Muscle of leg (tissue), 11 donors: ENCODE results near the gene ATP11B. TPM values are rescaled to one million over a fixed set of nuclear protein-coding genes. Genes with fewer than 3 reads are reported as not detected.

Experiments
- DNase-seq: peaks from one replicate; pipeline ENCODE4 v3.0.0; 2013
- H3K27ac ChIP-seq: one replicate; pipeline ENCODE4 v1.5.1; 2013; ENCODE audit warnings: mild to moderate bottlenecking, low read length, control low read depth
- H3K27me3 ChIP-seq: one replicate; pipeline ENCODE4 v1.6.1; 2013; ENCODE audit warnings: low read length; ENCODE audit not compliant: control insufficient read depth, insufficient read depth
- H3K36me3 ChIP-seq: one replicate; pipeline ENCODE4 v1.6.1; 2013; ENCODE audit warnings: low read length; ENCODE audit not compliant: control insufficient read depth, insufficient read depth
- H3K4me1 ChIP-seq: one replicate; pipeline ENCODE4 v1.6.1; 2013; ENCODE audit warnings: low read length; ENCODE audit not compliant: control insufficient read depth, insufficient read depth
- H3K4me3 ChIP-seq: one replicate; pipeline ENCODE4 v1.5.1; 2013; ENCODE audit warnings: low read length, control low read depth
- H3K9me3 ChIP-seq: replicated peaks from 2 replicates; pipeline ENCODE4 v1.6.1; 2013; ENCODE audit warnings: low read depth, low read length; ENCODE audit not compliant: control insufficient read depth
- WGBS: methylation state at CpG from one replicate; pipeline ENCODE4 v1.1.5; 2013; ENCODE audit warnings: missing lambda C conversion rate; ENCODE audit not compliant: insufficient coverage; 5-methylcytosine and 5-hydroxymethylcytosine counted together
- polyA plus RNA-seq, 8 donors: library from polyadenylated mRNA; unstranded; fragments of 120-200 nt; gene quantifications; one replicate each; pipeline versions ENCODE4 v1.2.1 to v1.2.3, GENCODE V29; 2013; ENCODE audit warnings: inconsistent platforms in 1 of 8, low replicate concordance in 1 of 8; ENCODE audit not compliant: insufficient read length in 8 of 8, insufficient read depth in 1 of 8
- total RNA-seq: library from RNA; stranded (reverse); fragments of 120-200 nt; gene quantifications from one replicate; pipeline ENCODE4 v1.2.4, GENCODE V29; 2013

Gene ATP11B
- total and polyA plus RNA-seq, 9 donors: 26.5 to 58.5 (median 41.9) TPM

DNA sequence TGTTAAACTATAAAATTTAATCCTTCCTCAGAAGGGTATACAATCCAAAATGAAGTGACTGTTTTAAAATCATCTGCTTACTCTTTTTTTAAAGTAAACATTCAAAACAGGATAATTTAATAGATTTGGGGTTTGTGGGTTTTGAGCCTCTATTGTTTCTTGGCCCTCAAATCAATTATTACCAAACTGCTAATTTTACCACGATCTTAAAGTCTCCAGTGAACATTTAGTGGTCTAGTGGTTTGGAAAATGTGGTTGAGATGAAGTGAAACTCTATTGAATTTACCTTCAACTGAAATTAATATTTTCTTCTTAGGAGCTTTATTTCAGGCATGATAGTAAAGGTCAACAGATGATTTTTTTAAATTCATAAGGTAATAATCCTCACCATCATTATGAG lies 11.2 kb upstream of the ATP11B start:
- Histone ChIP-seq H3K4me3 (no peak overlapping the region), H3K9me3 (peaks cover 3% of the 10 kb centered on the region), H3K27me3 (no peaks in the 10 kb centered on the region), H3K36me3 (no peaks in the 10 kb centered on the region), H3K4me1 (no peaks in the 10 kb centered on the region), H3K27ac (no peak overlapping the region)
- no peak for DNase-seq
- no CpG with 5 or more reads among the region's 1 CpG for WGBS

DNA sequence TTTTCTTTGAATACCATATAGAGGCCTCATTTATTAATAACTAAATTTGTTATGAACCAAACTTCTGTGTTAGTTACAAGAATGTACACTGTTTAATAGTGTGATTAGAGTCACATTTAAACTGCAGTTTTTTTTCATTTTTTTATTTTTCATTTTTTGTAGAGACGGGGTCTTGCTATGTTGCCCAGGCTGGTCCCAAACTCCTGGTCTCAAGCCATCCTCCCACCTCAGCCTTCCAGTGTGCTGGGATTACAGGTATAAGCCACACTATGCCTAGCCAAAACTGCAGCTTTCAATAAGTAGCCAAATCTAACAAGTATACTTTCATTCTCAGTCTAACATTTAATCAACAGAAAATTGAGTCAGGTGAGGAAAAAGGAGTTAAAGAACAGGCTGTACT lies 10.2 kb upstream of the ATP11B start:
- H3K27me3 ChIP-seq: no peaks in the 10 kb centered on the region
- no peak overlapping the region for H3K4me3 ChIP-seq
- no peak for DNase-seq
- no peaks in the 10 kb centered on the region for H3K9me3 ChIP-seq
- H3K4me1 ChIP-seq: no peaks in the 10 kb centered on the region
- no peaks in the 10 kb centered on the region for H3K36me3 ChIP-seq
- H3K27ac ChIP-seq: no peak overlapping the region
- WGBS: no CpG with 5 or more reads among the region's 1 CpG

DNA sequence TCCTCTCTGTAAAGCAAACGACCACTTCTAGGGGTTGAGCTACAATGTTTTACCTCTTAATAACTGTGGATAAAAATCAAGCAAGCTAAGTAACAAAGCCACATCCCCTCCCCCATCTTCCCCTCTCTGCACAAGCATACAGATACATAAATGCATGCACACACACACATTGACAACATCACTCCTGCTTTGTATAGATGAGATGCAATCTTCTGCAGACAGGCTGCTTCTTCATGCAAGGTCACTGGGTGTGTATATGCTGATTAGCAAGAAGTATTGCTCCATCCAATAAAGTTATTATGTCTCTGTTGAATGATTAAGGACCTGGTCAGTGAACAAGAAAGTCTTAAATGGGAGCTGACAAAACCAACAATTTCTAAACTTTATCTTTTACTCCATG lies 8.8 kb upstream of the ATP11B start:
- no peaks in the 10 kb centered on the region for H3K4me1 ChIP-seq
- WGBS: no CpG with 5 or more reads among the region's 1 CpG
- DNase-seq: no peak
- no peak overlapping the region for H3K27ac ChIP-seq
- no peaks in the 10 kb centered on the region for H3K36me3 ChIP-seq
- no peak overlapping the region for H3K4me3 ChIP-seq
- H3K9me3 ChIP-seq: no peaks in the 10 kb centered on the region
- no peaks in the 10 kb centered on the region for H3K27me3 ChIP-seq

DNA sequence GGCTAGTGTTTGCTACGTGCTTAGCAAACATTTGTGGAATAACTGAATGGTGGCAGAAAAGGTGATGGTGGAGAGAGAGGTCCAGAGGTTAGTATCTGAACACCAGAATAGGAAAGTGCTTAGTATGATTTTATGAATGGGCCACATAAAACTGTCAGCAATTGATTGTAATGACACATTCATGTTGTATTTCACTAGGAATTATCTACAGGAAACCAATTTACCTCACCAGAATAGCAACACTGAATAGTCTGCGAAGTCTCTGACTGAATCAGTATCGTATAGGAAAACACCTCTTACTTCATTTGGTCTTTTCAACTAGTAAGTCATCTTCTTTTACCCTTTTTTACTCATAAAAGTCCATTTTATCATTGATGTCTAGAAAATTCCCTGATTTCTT lies 8.2 kb upstream of the ATP11B start:
- no peaks in the 10 kb centered on the region for H3K4me1 ChIP-seq
- no peaks in the 10 kb centered on the region for H3K27me3 ChIP-seq
- DNase-seq: no peak
- no peak overlapping the region for H3K4me3 ChIP-seq
- no peak overlapping the region for H3K27ac ChIP-seq
- H3K9me3 ChIP-seq: no peaks in the 10 kb centered on the region
- H3K36me3 ChIP-seq: no peaks in the 10 kb centered on the region
- WGBS: 81% methylated on average over 2 of the region's 3 CpGs

DNA sequence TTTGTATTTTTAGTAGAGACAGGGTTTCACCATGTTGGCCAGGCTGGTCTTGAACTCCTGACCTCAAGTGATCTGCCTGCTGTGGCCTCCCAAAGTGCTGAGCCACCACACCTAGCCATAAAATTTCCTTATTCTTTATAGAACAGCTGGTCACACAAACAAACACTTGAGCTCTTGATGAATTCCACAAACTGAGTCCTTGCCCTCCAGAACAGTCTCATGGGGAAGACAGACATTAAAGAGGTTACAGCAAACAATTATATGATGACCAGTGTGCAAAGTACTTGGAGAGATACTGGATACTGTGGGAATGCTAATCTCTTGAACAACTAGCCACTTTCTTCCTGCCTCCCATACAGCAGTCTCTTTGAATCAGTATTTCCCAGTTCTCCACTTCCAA lies 7.5 kb upstream of the ATP11B start:
- H3K4me3 ChIP-seq: no peak overlapping the region
- no peak for DNase-seq

DNA sequence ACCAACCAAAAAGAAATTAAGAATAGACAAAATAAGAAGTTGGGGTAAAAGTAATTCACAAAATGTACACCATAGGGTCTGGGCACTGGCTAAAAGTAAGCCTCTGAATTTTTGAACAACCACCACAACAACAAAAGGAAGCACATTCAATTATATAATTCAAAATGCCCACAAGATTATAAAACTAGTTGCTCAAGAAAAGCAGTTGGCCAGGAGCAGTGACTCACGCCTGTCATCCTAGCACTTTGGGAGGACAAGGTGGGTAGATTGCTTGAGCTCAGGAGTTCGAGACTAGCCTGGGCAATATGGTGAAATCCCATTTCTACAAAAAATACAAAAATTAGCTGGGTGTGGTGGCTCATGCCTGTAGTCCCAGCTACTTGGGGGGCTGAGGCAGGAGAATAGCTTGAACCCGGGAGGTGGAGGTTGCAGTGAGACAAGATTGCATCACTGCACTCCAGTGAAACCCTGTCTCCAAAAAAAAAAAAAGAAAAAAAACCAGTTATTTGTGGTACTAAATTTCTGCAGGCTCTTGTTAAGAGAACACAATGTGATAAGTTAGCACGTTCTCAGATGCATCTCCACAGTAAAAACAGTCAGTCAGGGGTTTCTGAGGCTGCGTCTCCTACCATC lies 6.6 kb upstream of the ATP11B start:
- Histone ChIP-seq H3K36me3 (no peaks in the 10 kb centered on the region), H3K27ac (no peak overlapping the region), H3K9me3 (no peaks in the 10 kb centered on the region), H3K4me1 (no peaks in the 10 kb centered on the region), H3K27me3 (no peaks in the 10 kb centered on the region), H3K4me3 (no peak overlapping the region)
- no peak for DNase-seq
- 33% methylated on average over 1 of the region's 5 CpGs for WGBS

More for the DNA sequence above, 7.5 kb upstream of the ATP11B start:
- Histone ChIP-seq H3K9me3 (no peaks in the 10 kb centered on the region), H3K36me3 (no peaks in the 10 kb centered on the region), H3K27me3 (no peaks in the 10 kb centered on the region), H3K27ac (no peak overlapping the region), H3K4me1 (no peaks in the 10 kb centered on the region)

DNA sequence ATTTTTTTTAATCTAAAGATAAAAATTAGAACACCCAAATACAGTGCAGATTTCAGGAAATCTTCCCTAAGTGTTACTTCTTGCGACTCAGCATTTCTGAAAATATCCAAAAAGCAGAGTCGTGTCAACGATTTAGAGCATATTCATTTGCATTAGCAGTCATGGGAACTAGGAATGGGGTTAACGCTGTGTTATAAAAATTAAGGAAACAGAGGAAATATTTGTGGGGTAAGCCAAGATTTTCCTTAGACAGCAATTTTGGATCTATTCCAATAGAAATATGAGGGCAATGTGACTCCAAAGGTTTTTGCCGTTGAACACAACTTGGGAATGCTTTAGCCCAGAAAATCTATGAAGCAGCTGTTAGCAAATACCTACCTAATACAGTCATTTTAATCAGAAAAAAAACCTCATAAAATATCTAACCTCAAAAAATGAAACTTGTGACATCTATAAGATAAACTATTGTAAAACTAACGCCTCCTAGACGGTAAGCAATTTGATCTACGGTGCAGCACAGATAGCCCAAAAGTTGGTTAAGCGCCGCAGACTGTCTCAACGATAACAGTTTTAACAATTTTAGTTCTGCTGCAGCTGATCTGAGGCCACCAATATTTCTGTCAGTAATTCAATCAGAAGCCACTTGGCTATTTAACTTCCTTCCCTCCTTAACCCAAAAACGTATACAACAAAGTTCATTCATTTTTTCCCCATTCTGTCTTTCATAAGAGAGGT lies 5.8 kb upstream of the ATP11B start:
- no peaks in the 10 kb centered on the region for H3K4me1 ChIP-seq
- no peak overlapping the region for H3K4me3 ChIP-seq
- 36% methylated on average over 9 of the region's 12 CpGs for WGBS
- no peaks in the 10 kb centered on the region for H3K9me3 ChIP-seq
- H3K27me3 ChIP-seq: no peaks in the 10 kb centered on the region
- H3K36me3 ChIP-seq: no peaks in the 10 kb centered on the region
- DNase-seq: peak; percentile 54
- no peak overlapping the region for H3K27ac ChIP-seq

DNA sequence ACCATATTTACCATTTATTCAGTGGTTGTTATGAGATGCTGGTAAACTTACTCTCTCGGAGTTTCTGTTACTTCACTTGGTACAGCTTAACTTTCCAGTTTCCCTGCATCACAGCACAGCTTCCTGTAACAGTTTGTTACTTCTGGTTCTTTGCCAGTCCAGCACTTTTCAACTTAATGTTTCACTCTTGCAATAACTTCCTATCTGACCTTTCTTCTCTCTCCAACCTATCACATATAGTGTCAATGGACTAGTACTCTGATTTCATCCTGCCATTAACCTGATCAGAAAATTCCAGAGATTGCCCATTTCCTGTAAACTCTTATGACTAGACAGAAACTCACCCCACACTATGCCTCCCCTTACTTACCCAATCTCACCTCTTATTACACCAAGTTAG lies 3.9 kb upstream of the ATP11B start:
- WGBS: 71% methylated on average over 1 of the region's 1 CpG

DNA sequence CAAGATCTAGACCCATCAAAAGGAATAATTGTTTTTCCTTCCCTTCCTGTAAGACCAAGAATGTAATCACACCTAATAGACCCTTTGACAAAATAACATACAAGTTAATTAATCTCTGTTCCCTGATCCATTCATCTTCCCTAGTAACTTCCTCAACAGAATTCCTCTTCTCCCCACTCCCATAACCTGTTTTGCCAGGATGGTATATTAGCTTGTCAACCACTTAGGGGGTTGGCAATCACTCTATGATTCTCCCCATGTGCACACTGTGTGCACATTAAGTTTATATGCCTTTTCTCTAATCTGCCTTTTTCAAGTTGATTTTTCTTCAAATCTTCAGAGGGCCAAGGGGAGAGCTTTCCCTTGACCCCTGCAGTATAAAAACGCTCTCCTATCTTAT lies 2.7 kb upstream of the ATP11B start:
- H3K36me3 ChIP-seq: no peaks in the 10 kb centered on the region
- no CpG with 5 or more reads among the region's 1 CpG for WGBS

More for the DNA sequence above, 3.9 kb upstream of the ATP11B start:
- Histone ChIP-seq H3K4me1 (peaks cover 2% of the 10 kb centered on the region), H3K4me3 (no peak overlapping the region), H3K27ac (no peak overlapping the region), H3K9me3 (no peaks in the 10 kb centered on the region), H3K27me3 (no peaks in the 10 kb centered on the region), H3K36me3 (no peaks in the 10 kb centered on the region)
- peak; percentile 28 for DNase-seq

DNA sequence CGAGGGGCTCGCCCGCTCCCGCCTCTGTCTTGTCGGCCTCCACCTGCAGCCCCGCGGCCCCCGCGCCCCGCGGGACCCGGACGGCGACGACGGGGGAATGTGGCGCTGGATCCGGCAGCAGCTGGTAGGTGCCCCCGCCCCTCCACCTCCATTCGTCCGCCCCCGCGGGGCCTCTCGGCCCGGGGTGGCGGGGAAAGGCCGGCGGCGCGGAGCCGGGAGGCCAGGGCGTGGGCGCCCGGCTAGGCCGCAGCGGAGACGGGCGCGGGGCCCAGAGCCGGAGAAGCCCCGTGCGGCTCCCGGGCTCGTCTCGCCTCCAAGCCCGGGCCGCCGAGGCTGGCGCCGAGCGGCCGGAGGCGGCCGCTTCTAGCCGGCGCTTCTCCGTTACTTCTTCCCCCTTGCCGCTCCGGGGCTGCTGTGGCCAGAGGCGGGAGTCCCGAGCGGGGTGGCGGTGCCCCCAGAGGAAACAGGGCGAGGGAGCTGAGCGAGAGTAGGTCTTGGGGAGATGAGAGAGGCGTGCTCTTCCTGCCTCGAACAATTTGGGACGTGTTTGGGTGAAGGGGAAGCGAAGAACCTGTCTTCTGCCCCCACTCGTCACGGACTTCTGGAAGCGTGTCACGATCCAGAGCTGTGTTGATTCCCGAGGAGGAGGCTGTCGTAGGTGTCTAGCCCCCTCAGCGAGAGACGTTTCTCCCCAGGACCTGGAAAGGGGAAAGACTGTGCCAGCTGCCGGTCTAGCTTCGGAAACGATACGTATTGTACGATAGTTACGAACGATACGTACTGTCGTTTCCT lies 555 bp downstream of the ATP11B start:
- peak overlapping the region; percentile 96 for H3K27ac ChIP-seq
- no peaks in the 10 kb centered on the region for H3K27me3 ChIP-seq
- H3K36me3 ChIP-seq: no peaks in the 10 kb centered on the region
- peak; percentile 68 for DNase-seq
- under 1% methylated on average over 70 of the region's 86 CpGs for WGBS
- no peaks in the 10 kb centered on the region for H3K9me3 ChIP-seq
- H3K4me1 ChIP-seq: peaks cover 2% of the 10 kb centered on the region
- H3K4me3 ChIP-seq: peak overlapping the region; percentile 86

More for the DNA sequence above, 2.7 kb upstream of the ATP11B start:
- H3K4me3 ChIP-seq: no peak overlapping the region
- peaks cover 2% of the 10 kb centered on the region for H3K4me1 ChIP-seq
- H3K27ac ChIP-seq: no peak overlapping the region
- H3K9me3 ChIP-seq: no peaks in the 10 kb centered on the region
- DNase-seq: no peak
- no peaks in the 10 kb centered on the region for H3K27me3 ChIP-seq
